OCI-LY7 (cell line): ENCODE measurements around the gene MTFR2. TPM values are rescaled to one million over a fixed set of nuclear protein-coding genes. Genes with fewer than 3 reads are reported as not detected.
A peak's percentile ranks its signal among the peaks of the same experiment; 100 is the strongest.

Source experiments
- BruUV-seq: library from RNA; stranded (reverse); fragments of 400-500 nt; replicated peaks from 2 replicates; lab custom pipeline; 2021; lab: Mats Ljungman, UMichigan
- CTCF ChIA-PET: fragments of 300-600 bp; sonication (Branson Sonifier 250); formaldehyde crosslinking; loops from one replicate; lab custom pipeline; 2022; ENCODE audit warnings: antibody characterized with exemption; ENCODE audit not compliant: unreplicated experiment; lab: Charles Lee
- POLR2A ChIA-PET: fragments of 300-600 bp; sonication (Branson Sonifier 250); formaldehyde crosslinking; loops from one replicate; lab custom pipeline; 2022; ENCODE audit warnings: antibody characterized with exemption; lab: Charles Lee
- DNase-seq: peaks from one replicate; pipeline ENCODE4 v3.0.0-alpha.2; 2015; ENCODE audit warnings: low spot score
- H2AFZ ChIP-seq: fragments of 200-600 bp; sonication (generic), shearing (Covaris generic); 2 replicates; pipeline ENCODE4 v1.6.1; 2014; ENCODE audit warnings: mild to moderate bottlenecking, antibody characterized with exemption, low read length, moderate library complexity
- H3K27ac ChIP-seq: fragments of 200-600 bp; sonication (generic); 2 replicates; pipeline ENCODE4 v1.5.1; 2014; ENCODE audit warnings: mixed run types, low read depth, mild to moderate bottlenecking, moderate library complexity, low read length, inconsistent platforms; ENCODE audit not compliant: poor library complexity, severe bottlenecking
- H3K36me3 ChIP-seq: fragments of 200-600 bp; sonication (generic); 2 replicates; pipeline ENCODE4 v1.6.1; 2014; ENCODE audit warnings: mild to moderate bottlenecking, antibody characterized with exemption, low read length, moderate library complexity, mixed read lengths; ENCODE audit not compliant: insufficient read depth
- H3K4me1 ChIP-seq: fragments of 200-600 bp; sonication (generic); 2 replicates; pipeline ENCODE4 v1.5.1; 2014; ENCODE audit warnings: mild to moderate bottlenecking, low read length; ENCODE audit not compliant: insufficient read depth, poor library complexity, severe bottlenecking
- H3K4me2 ChIP-seq: fragments of 200-600 bp; sonication (generic); 2 replicates; pipeline ENCODE4 v1.6.1; 2014; ENCODE audit warnings: mild to moderate bottlenecking, low read length
- H3K4me3 ChIP-seq: fragments of 200-600 bp; sonication (generic); 2 replicates; pipeline ENCODE4 v1.5.1; 2014; ENCODE audit warnings: mild to moderate bottlenecking, low read depth, low read length; ENCODE audit not compliant: poor library complexity, severe bottlenecking
- H3K79me2 ChIP-seq: fragments of 200-600 bp; sonication (generic); 2 replicates; pipeline ENCODE4 v1.6.1; 2016; ENCODE audit warnings: low read depth, mild to moderate bottlenecking, low read length, moderate library complexity, mixed read lengths; ENCODE audit not compliant: insufficient read depth
- H3K9me2 ChIP-seq: fragments of 200-600 bp; sonication (generic); 2 replicates; pipeline ENCODE4 v1.6.1; 2016; ENCODE audit warnings: mild to moderate bottlenecking, low read length, mixed read lengths; ENCODE audit not compliant: insufficient read depth
- H3K9me3 ChIP-seq: fragments of 200-600 bp; sonication (generic); 2 replicates; pipeline ENCODE4 v1.6.1; 2014; ENCODE audit warnings: mild to moderate bottlenecking, mixed run types, low read length, mixed read lengths
- H4K20me1 ChIP-seq: fragments of 200-600 bp; sonication (generic); 2 replicates; pipeline ENCODE4 v1.6.1; 2014; ENCODE audit warnings: mild to moderate bottlenecking, antibody characterized with exemption, low read length, moderate library complexity, mixed read lengths; ENCODE audit not compliant: insufficient read depth
- CTCF ChIP-seq: fragments of 200-600 bp; sonication (generic); conservative IDR thresholded peaks from 2 replicates; pipeline ENCODE4 v1.5.1; 2014; ENCODE audit warnings: mild to moderate bottlenecking, antibody characterized with exemption, low read length, moderate library complexity, mixed read lengths
- EZH2phosphoT487 ChIP-seq: fragments of 200-600 bp; sonication (generic); IDR thresholded peaks from 2 replicates; pipeline ENCODE4 v1.6.1; 2018; ENCODE audit warnings: low read depth, borderline replicate concordance, mild to moderate bottlenecking, mixed run types, antibody characterized with exemption, low read length, moderate library complexity, mixed read lengths
- intact Hi-C: fragments of 100-400 bp; cut with micrococcal nuclease; formaldehyde crosslinking; loops from one replicate; pipeline ENCODE4 v1.10.0; 2022; ENCODE audit not compliant: unreplicated experiment
- total RNA-seq, 2 experiments: library from RNA; depleted of rRNA in 1 of 2; stranded (reverse); fragments of >200 nt in 1 of 2; shearing (Covaris generic) in 1 of 2; gene quantifications; 2 replicates each; pipeline ENCODE4 v1.2.3, GENCODE V29; 2014 to 2022

The MTFR2 gene
- total RNA-seq, 2 experiments from 2014 or later, result 9.3 to 32.9 TPM

GRCh38 chr6:136188486-136188885, 61.6 kb downstream of the MTFR2 start:
- Histone ChIP-seq H3K4me1 (peaks cover 8% of the 10 kb centered on the region), H3K9me3 (no peaks in the 10 kb centered on the region), H4K20me1 (no peaks in the 10 kb centered on the region), H3K4me3 (no peak overlapping the region), H2AFZ (no peak overlapping the region), H3K9me2 (no peaks in the 10 kb centered on the region), H3K36me3 (no peaks in the 10 kb centered on the region), H3K79me2 (no peaks in the 10 kb centered on the region), H3K4me2 (no peak overlapping the region), H3K27ac (no peak overlapping the region)
- TF ChIP-seq CTCF, result no peak
- no peak for TF ChIP-seq EZH2phosphoT487
- no TSS peak for BruUV-seq
- intact Hi-C loops, result no loop called here
- ChIA-PET CTCF (no interaction called here), POLR2A (no interaction called here)
- DNase-seq, result no peak

- no peak overlapping the region for H3K4me3 ChIP-seq
- ChIA-PET POLR2A (no interaction called here), CTCF (no interaction called here)
- H3K4me1 ChIP-seq, result peaks cover 8% of the 10 kb centered on the region
- H3K9me3 ChIP-seq, result no peaks in the 10 kb centered on the region
- BruUV-seq, result no TSS peak
- no peak overlapping the region for H3K27ac ChIP-seq
- TF ChIP-seq EZH2phosphoT487, result no peak
- TF ChIP-seq CTCF, result no peak
- no peak overlapping the region for H2AFZ ChIP-seq
- no peak overlapping the region for H3K4me2 ChIP-seq
- no peaks in the 10 kb centered on the region for H3K36me3 ChIP-seq
- H4K20me1 ChIP-seq, result no peaks in the 10 kb centered on the region
- H3K9me2 ChIP-seq, result no peaks in the 10 kb centered on the region
- no peaks in the 10 kb centered on the region for H3K79me2 ChIP-seq
- DNase-seq, result no peak
- intact Hi-C loops, result no loop called here
Observed at GRCh38 chr6:136186363-136186762, 63.7 kb downstream of the MTFR2 start.

- Histone ChIP-seq H3K36me3 (no peaks in the 10 kb centered on the region), H3K9me3 (no peaks in the 10 kb centered on the region), H4K20me1 (no peaks in the 10 kb centered on the region), H3K79me2 (no peaks in the 10 kb centered on the region), H3K4me3 (no peak overlapping the region), H3K4me2 (peak overlapping the region; percentile 7; the same call in 1 of the 2 replicates), H3K27ac (no peak overlapping the region), H2AFZ (no peak overlapping the region), H3K9me2 (no peaks in the 10 kb centered on the region), H3K4me1 (peaks cover 8% of the 10 kb centered on the region)
- BruUV-seq, result no TSS peak
- DNase-seq, result peak; percentile 23
- CTCF ChIA-PET, result no interaction called here
- intact Hi-C loops, result no loop called here
- TF ChIP-seq EZH2phosphoT487 (no peak), CTCF (no peak)
- POLR2A ChIA-PET, result interaction anchor here (0.6 kb wide), 1 partner anchor 312 kb away, joined by 3 read pairs; no protein-coding TSS in a partner anchor
Observed at GRCh38 chr6:136184738-136185137, 65.4 kb downstream of the MTFR2 start.
